Smooth muscle cell (in vitro differentiated cells): Measurements from ENCODE around the gene BCAT1. TPM values are rescaled to one million over a fixed set of nuclear protein-coding genes. Genes with fewer than 3 reads are reported as not detected.
A peak's percentile ranks its signal among the peaks of the same experiment; 100 is the strongest.

Experiments
- DNase-seq: peaks from one replicate; lab custom pipeline; 2025; ENCODE audit not compliant: unreplicated experiment; lab: John Stamatoyannopoulos, UW
- H2AFZ ChIP-seq: fragments of 200-600 bp; sonication (generic); 2 replicates; pipeline ENCODE4 v1.6.0; 2016; ENCODE audit warnings: antibody characterized with exemption, low read depth, mild to moderate bottlenecking
- H3F3A ChIP-seq: fragments of 200-600 bp; sonication (generic); 2 replicates; pipeline ENCODE4 v1.6.0; 2017; ENCODE audit warnings: antibody characterized with exemption, low read depth
- H3K27ac ChIP-seq: fragments of 200-600 bp; sonication (generic); 2 replicates; pipeline ENCODE4 v1.5.1; 2016; ENCODE audit warnings: low read depth, mild to moderate bottlenecking
- H3K27me3 ChIP-seq: fragments of 200-600 bp; sonication (generic); 2 replicates; pipeline ENCODE4 v1.6.1; 2016; ENCODE audit warnings: low read depth, mild to moderate bottlenecking
- H3K36me3 ChIP-seq: fragments of 200-600 bp; sonication (generic); 2 replicates; pipeline ENCODE4 v1.5.1; 2016; ENCODE audit warnings: low read depth
- H3K4me1 ChIP-seq: fragments of 200-600 bp; sonication (generic); 2 replicates; pipeline ENCODE4 v1.5.1; 2016; ENCODE audit warnings: low read depth
- H3K4me2 ChIP-seq: fragments of 200-600 bp; sonication (generic); 2 replicates; pipeline ENCODE4 v1.6.0; 2016; ENCODE audit warnings: mild to moderate bottlenecking
- H3K4me3 ChIP-seq: fragments of 200-600 bp; sonication (generic); 2 replicates; pipeline ENCODE4 v1.5.1; 2016; ENCODE audit warnings: mild to moderate bottlenecking
- H3K79me2 ChIP-seq: fragments of 200-600 bp; sonication (generic); 2 replicates; pipeline ENCODE4 v1.6.0; 2016; ENCODE audit warnings: low read depth, mild to moderate bottlenecking
- H3K9ac ChIP-seq: fragments of 200-600 bp; sonication (generic); 2 replicates; pipeline ENCODE4 v1.6.0; 2016; ENCODE audit warnings: low read depth
- H3K9me3 ChIP-seq: fragments of 200-600 bp; sonication (generic); replicated peaks from 2 replicates; pipeline ENCODE4 v1.5.1; 2016; ENCODE audit warnings: low read depth
- H4K20me1 ChIP-seq: fragments of 200-600 bp; sonication (generic); 2 replicates; pipeline ENCODE4 v1.6.0; 2016; ENCODE audit warnings: low read depth
- WGBS: methylation state at CpG from one replicate; pipeline ENCODE4 v1.1.7; 2016; ENCODE audit warnings: low lambda C conversion rate; 5-methylcytosine and 5-hydroxymethylcytosine counted together
- polyA plus RNA-seq: library from polyadenylated mRNA; unstranded; fragments of >200 nt; fragmentation: Nextera tagmentation; extraction: Ambion mirVana; gene quantifications from 2 replicates; pipeline ENCODE4 v1.2.1, GENCODE V29; 2016
- total RNA-seq: library from RNA; depleted of rRNA; stranded (reverse); fragments of >200 nt; gene quantifications from 2 replicates; pipeline ENCODE4 v1.2.3, GENCODE V29; 2014
- TF ChIP-seq, protein P1 (sequence below): fragments of 200-600 bp; sonication (generic); IDR thresholded peaks from 2 replicates; pipeline ENCODE4 v1.5.1; 2017; ENCODE audit warnings: borderline replicate concordance, mild to moderate bottlenecking, antibody characterized with exemption; ENCODE audit not compliant: insufficient read depth, poor library complexity, severe bottlenecking

The BCAT1 gene
- total and polyA plus RNA-seq, 2 experiments from 2014 or later: 78.2 to 174 TPM

DNA sequence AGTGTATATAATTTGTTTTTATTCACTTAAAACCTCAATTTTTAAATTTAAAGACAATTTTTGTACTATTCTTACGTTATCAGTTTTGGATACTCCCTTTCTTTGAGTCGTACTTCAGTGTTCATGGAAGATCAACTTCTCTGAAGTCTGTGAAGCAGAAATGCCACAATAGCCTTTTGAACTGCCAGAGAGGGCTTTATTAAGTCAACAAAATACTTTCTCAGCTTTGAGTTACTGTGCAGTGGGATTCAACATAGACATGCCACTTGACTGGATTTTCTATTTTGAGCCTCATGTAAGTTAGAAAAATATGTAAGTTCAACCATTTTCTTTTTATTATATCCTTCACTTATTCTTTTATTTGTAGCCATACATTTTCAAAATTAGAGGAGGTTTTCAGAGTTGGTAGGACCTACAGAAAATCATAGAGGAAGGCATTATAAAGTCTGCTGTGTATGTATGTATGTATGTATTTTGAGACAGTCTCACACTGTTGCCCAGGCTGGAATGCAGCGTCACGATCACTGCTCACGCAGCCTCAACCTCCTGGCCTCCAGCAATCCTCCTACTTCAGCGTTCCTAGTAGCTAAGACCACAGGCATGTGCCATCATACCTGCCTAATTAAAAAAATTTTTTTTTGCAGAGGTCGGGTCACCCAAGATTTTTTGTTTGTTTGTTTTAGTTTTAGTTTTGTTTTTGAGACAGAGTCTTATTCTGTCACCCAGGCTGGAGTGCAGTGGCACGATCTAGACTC is 31.3 kb upstream of the BCAT1 start:
- no peak overlapping the region for H3K4me3 ChIP-seq
- H3F3A ChIP-seq: peaks cover 6% of the 10 kb centered on the region
- H3K79me2 ChIP-seq: no peaks in the 10 kb centered on the region
- H3K4me2 ChIP-seq: peak overlapping the region; percentile 2
- peaks cover 5% of the 10 kb centered on the region for H3K9me3 ChIP-seq
- no peaks in the 10 kb centered on the region for H3K27me3 ChIP-seq
- 47% methylated on average over 8 of the region's 8 CpGs for WGBS
- no peak overlapping the region for H2AFZ ChIP-seq
- DNase-seq: no peak
- H4K20me1 ChIP-seq: no peaks in the 10 kb centered on the region
- TF ChIP-seq, protein P1, sequence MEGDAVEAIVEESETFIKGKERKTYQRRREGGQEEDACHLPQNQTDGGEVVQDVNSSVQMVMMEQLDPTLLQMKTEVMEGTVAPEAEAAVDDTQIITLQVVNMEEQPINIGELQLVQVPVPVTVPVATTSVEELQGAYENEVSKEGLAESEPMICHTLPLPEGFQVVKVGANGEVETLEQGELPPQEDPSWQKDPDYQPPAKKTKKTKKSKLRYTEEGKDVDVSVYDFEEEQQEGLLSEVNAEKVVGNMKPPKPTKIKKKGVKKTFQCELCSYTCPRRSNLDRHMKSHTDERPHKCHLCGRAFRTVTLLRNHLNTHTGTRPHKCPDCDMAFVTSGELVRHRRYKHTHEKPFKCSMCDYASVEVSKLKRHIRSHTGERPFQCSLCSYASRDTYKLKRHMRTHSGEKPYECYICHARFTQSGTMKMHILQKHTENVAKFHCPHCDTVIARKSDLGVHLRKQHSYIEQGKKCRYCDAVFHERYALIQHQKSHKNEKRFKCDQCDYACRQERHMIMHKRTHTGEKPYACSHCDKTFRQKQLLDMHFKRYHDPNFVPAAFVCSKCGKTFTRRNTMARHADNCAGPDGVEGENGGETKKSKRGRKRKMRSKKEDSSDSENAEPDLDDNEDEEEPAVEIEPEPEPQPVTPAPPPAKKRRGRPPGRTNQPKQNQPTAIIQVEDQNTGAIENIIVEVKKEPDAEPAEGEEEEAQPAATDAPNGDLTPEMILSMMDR: no peak
- H3K36me3 ChIP-seq: no peaks in the 10 kb centered on the region
- peak overlapping the region; percentile 18 for H3K9ac ChIP-seq
- peak overlapping the region; percentile 85 for H3K27ac ChIP-seq
- no peaks in the 10 kb centered on the region for H3K4me1 ChIP-seq

DNA sequence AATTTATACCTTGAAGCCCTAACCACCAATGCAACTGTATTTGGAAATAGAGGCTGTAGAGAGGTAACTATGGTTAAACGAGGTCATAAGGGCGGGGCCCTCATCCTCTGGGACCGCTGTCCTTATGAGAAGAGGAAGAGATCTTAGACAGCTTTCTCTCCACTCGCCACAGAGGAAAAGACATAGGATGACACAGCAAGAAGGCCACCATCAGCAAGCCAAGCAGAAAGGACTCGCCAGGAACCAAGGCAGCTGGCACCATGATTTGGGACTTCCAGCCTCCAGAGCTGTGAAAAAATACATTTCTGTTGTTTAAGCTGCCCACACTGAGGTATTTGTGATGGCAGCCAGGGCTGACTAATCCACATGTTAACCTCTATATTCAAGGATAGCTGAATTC is 30.4 kb upstream of the BCAT1 start:
- H3K9me3 ChIP-seq: peaks cover 5% of the 10 kb centered on the region
- H3K36me3 ChIP-seq: no peaks in the 10 kb centered on the region
- peak overlapping the region; percentile 2 for H3K4me2 ChIP-seq
- H3K27me3 ChIP-seq: no peaks in the 10 kb centered on the region
- peaks cover 6% of the 10 kb centered on the region for H3F3A ChIP-seq
- no peak overlapping the region for H3K9ac ChIP-seq
- WGBS: 91% methylated on average over 5 of the region's 5 CpGs
- H3K4me1 ChIP-seq: no peaks in the 10 kb centered on the region
- H2AFZ ChIP-seq: no peak overlapping the region
- no peaks in the 10 kb centered on the region for H3K79me2 ChIP-seq
- no peak overlapping the region for H3K4me3 ChIP-seq
- no peak for DNase-seq
- peak overlapping the region; percentile 85 for H3K27ac ChIP-seq
- H4K20me1 ChIP-seq: no peaks in the 10 kb centered on the region
- TF ChIP-seq, protein P1: no peak

DNA sequence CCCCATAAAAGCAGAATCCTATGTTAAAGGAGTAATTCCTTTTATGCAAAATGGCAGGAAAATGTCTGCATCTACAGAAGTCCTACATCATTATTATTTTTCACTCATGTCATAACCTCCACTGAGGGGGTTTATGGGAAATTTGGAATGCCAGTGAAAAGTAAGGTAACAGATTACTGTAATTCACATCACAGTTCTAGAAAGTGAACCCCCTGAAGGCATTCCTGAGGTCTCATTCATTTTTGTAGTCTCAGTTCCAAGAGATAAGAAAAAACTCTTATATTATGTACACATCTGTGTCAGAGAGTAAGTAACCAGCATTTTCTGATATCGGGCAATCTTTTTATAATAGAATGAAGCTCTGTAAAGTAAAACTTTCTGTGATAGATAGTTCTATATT is 28.8 kb upstream of the BCAT1 start:
- Histone ChIP-seq H3F3A (peaks cover 6% of the 10 kb centered on the region), H3K27me3 (no peaks in the 10 kb centered on the region), H3K27ac (no peak overlapping the region), H3K4me2 (no peak overlapping the region), H4K20me1 (no peaks in the 10 kb centered on the region), H3K9me3 (no peaks in the 10 kb centered on the region), H2AFZ (no peak overlapping the region), H3K4me1 (no peaks in the 10 kb centered on the region), H3K4me3 (no peak overlapping the region), H3K36me3 (no peaks in the 10 kb centered on the region), H3K79me2 (no peaks in the 10 kb centered on the region), H3K9ac (no peak overlapping the region)
- WGBS: 100% methylated on average over 1 of the region's 1 CpG
- DNase-seq: no peak
- TF ChIP-seq, protein P1: no peak

DNA sequence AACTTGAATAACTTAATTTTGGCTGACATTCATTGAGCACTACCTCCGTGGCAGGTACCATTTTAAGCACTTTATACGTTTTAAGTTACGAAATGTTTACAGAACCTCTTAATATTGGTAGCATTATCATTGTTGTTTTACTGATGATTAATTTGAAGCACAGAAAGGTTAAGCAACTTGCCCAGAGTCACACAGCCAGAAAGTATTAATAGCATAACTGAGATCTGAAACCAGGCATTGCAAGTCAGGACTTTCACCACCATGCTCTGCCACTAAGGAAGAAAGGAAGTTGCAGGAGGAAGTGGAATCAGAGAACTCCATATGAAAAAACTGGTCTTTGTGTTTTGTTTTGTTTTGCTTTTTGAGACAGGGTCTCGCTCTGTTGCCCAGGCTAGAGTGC is 28.2 kb upstream of the BCAT1 start:
- Histone ChIP-seq H4K20me1 (no peaks in the 10 kb centered on the region), H3K9ac (no peak overlapping the region), H3K4me1 (no peaks in the 10 kb centered on the region), H3F3A (peaks cover 6% of the 10 kb centered on the region), H3K79me2 (no peaks in the 10 kb centered on the region), H3K27me3 (no peaks in the 10 kb centered on the region), H2AFZ (no peak overlapping the region), H3K9me3 (no peaks in the 10 kb centered on the region), H3K36me3 (no peaks in the 10 kb centered on the region), H3K27ac (no peak overlapping the region), H3K4me3 (no peak overlapping the region), H3K4me2 (no peak overlapping the region)
- TF ChIP-seq, protein P1: no peak
- 81% methylated on average over 4 of the region's 4 CpGs for WGBS
- DNase-seq: no peak
